Suprapubic skin (tissue), 4 donors: ENCODE data around the gene TBC1D4. TPM values are rescaled to one million over a fixed set of nuclear protein-coding genes. Genes with fewer than 3 reads are reported as not detected.

ENCODE experiments used
- DNase-seq, 2 donors: peaks; one replicate each; pipeline ENCODE4 v3.0.0-alpha.2; 2019; ENCODE audit warnings: low spot score in 2 of 2
- H3K27ac ChIP-seq: fragments of 200-600 bp; sonication (generic); one replicate; pipeline ENCODE4 v1.5.1; 2019
- H3K27me3 ChIP-seq: fragments of 200-600 bp; sonication (generic); one replicate; pipeline ENCODE4 v1.5.1; 2019
- H3K36me3 ChIP-seq: fragments of 200-600 bp; sonication (generic); one replicate; pipeline ENCODE4 v1.5.1; 2019
- H3K4me1 ChIP-seq: fragments of 200-600 bp; sonication (generic); one replicate; pipeline ENCODE4 v1.5.1; 2019
- H3K4me3 ChIP-seq: fragments of 200-600 bp; sonication (generic); one replicate; pipeline ENCODE4 v1.5.1; 2019; ENCODE audit warnings: mild to moderate bottlenecking
- H3K9me3 ChIP-seq: fragments of 200-600 bp; sonication (generic); one replicate; pipeline ENCODE4 v1.5.1; 2019
- EP300 ChIP-seq: sonication (generic); formaldehyde crosslinking; IDR thresholded peaks from one replicate; pipeline ENCODE4 v1.6.1; 2017; ENCODE audit warnings: antibody characterized with exemption
- POLR2A ChIP-seq, 2 donors: fragments of 450-650 bp; IDR thresholded peaks; one replicate each; pipeline ENCODE4 v1.6.1; 2017; ENCODE audit warnings: antibody characterized with exemption in 2 of 2, mild to moderate bottlenecking in 2 of 2, moderate library complexity in 2 of 2
- POLR2AphosphoS5 ChIP-seq, 3 donors: sonication (generic); formaldehyde crosslinking; IDR thresholded peaks; one replicate each; pipeline ENCODE4 v1.6.1; 2017; ENCODE audit warnings: antibody characterized with exemption in 3 of 3
- WGBS: methylation state at CpG from one replicate; pipeline ENCODE4 v1.1.5; 2018; 5-methylcytosine and 5-hydroxymethylcytosine counted together
- total RNA-seq, 4 donors: library from RNA; depleted of rRNA; stranded (reverse); fragments of >200 nt; gene quantifications; one replicate each; pipeline ENCODE4 v1.1.0, GENCODE V29; 2016
- TF ChIP-seq, protein P1 (sequence below), 2 donors: fragments of 200-600 bp in 1 of 2; fragments of 450-650 bp in 1 of 2; sonication (generic) in 1 of 2; IDR thresholded peaks; one replicate each; pipeline ENCODE4 v1.5.1; 2016 to 2019; ENCODE audit warnings: antibody characterized with exemption in 2 of 2, mild to moderate bottlenecking in 1 of 2, moderate library complexity in 1 of 2

TBC1D4 gene
- total RNA-seq, 4 donors from 2014 or later, result 54.3 to 110 (median 72.7) TPM

DNA sequence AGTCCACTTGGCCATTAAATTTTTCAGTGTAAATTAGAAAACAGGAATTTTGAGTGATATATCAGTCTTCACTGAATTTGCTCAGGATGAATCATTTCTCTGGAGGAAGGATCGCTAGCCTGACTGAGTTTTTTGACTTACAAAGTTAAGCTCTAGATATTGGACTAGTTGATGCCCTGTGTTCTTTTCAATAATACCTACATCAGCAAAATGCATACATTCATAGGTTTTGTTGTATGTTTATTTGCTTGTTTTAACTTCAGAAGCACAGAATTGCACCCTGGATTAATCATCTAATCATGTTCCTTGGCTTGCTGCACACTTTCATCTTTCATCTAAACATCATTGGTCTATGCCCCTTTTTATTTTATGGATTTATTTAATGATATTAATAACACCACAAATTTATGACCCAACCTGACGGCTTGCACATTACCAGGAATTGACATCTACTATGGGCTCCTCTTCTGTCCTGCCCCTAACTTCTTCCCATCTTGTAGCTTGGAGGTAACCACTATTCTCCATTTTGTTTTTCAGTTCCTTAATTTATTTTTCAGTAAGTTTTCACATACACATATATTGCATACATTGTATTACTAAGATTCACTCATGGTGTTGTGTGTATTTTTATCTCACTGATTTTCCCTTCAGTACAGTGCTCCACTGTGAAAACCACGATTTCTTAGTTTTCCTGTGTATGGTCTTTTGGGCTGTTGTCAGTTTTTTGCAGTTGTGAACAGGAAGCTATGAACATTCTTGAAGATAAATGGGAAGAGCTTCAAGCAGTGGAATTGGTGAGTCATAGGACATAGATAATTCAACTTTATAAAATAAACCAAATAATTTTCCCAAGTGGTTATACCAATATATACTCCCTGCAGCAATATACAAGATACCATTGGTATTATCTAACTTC is 32.4 kb upstream of the TBC1D4 start:
- no peak for DNase-seq
- no peak overlapping the region for H3K4me3 ChIP-seq
- no peaks in the 10 kb centered on the region for H3K4me1 ChIP-seq
- H3K27me3 ChIP-seq, result no peaks in the 10 kb centered on the region
- H3K27ac ChIP-seq, result no peak overlapping the region
- 89% methylated on average over 3 of the region's 3 CpGs for WGBS
- TF ChIP-seq, protein P1, sequence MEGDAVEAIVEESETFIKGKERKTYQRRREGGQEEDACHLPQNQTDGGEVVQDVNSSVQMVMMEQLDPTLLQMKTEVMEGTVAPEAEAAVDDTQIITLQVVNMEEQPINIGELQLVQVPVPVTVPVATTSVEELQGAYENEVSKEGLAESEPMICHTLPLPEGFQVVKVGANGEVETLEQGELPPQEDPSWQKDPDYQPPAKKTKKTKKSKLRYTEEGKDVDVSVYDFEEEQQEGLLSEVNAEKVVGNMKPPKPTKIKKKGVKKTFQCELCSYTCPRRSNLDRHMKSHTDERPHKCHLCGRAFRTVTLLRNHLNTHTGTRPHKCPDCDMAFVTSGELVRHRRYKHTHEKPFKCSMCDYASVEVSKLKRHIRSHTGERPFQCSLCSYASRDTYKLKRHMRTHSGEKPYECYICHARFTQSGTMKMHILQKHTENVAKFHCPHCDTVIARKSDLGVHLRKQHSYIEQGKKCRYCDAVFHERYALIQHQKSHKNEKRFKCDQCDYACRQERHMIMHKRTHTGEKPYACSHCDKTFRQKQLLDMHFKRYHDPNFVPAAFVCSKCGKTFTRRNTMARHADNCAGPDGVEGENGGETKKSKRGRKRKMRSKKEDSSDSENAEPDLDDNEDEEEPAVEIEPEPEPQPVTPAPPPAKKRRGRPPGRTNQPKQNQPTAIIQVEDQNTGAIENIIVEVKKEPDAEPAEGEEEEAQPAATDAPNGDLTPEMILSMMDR (IDR thresholded peaks at IDR 0.05), result no peak
- TF ChIP-seq POLR2AphosphoS5 (IDR thresholded peaks at IDR 0.05) (no peak), EP300 (no peak), POLR2A (IDR thresholded peaks at IDR 0.05) (no peak)
- H3K9me3 ChIP-seq, result no peaks in the 10 kb centered on the region
- H3K36me3 ChIP-seq, result no peaks in the 10 kb centered on the region

DNA sequence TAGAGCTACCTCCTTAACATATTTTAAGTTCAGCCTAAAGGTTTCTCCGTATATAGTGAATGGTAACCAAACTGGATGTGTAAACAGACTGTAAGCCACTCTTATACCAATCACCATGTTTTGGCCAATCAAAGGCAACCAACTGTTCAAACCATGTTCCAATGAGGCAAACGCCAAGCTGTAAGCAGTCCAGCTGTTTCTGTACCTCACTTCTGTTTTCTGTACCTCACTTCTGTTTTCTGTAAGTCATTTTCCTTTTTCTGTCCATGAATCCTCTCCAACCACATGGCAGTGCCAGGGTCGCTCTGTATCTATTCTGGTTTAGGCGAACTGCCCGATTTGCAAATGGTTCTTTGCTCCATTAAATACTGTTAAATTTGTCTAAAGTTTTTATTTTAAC is 31.3 kb upstream of the TBC1D4 start:
- no peak overlapping the region for H3K27ac ChIP-seq
- TF ChIP-seq POLR2AphosphoS5 (IDR thresholded peaks at IDR 0.05) (no peak), EP300 (no peak)
- no peaks in the 10 kb centered on the region for H3K9me3 ChIP-seq
- H3K27me3 ChIP-seq, result no peaks in the 10 kb centered on the region
- WGBS, result 89% methylated on average over 5 of the region's 5 CpGs
- DNase-seq, result no peak
- H3K36me3 ChIP-seq, result no peaks in the 10 kb centered on the region
- no peak overlapping the region for H3K4me3 ChIP-seq
- no peaks in the 10 kb centered on the region for H3K4me1 ChIP-seq

DNA sequence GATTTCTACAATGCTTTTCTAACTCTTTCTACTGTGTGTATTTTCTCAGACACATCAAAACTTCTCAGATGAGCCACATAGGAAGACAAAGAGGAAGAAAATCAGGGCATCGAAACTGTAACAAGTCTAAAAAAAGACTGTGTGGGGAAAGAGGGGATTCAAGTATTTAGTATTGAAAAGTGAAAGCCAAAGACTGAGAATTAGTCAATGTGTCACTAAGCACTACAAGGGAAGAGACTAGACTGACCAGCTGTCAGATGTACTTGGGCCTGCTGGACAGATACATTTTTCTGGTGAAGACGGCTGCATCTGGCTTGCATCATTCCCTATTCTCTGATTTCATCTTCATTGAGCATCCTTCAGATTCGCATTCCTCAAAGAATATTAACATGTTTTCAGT is 30.3 kb upstream of the TBC1D4 start:
- H3K9me3 ChIP-seq, result no peaks in the 10 kb centered on the region
- no peak for DNase-seq
- no peak overlapping the region for H3K27ac ChIP-seq
- no peaks in the 10 kb centered on the region for H3K36me3 ChIP-seq
- no peak overlapping the region for H3K4me3 ChIP-seq
- no peaks in the 10 kb centered on the region for H3K27me3 ChIP-seq
- H3K4me1 ChIP-seq, result no peaks in the 10 kb centered on the region
- WGBS, result 76% methylated on average over 3 of the region's 3 CpGs
- TF ChIP-seq POLR2AphosphoS5 (IDR thresholded peaks at IDR 0.05) (no peak), POLR2A (IDR thresholded peaks at IDR 0.05) (no peak), EP300 (no peak)
- TF ChIP-seq, protein P1 (IDR thresholded peaks at IDR 0.05), result no peak

DNA sequence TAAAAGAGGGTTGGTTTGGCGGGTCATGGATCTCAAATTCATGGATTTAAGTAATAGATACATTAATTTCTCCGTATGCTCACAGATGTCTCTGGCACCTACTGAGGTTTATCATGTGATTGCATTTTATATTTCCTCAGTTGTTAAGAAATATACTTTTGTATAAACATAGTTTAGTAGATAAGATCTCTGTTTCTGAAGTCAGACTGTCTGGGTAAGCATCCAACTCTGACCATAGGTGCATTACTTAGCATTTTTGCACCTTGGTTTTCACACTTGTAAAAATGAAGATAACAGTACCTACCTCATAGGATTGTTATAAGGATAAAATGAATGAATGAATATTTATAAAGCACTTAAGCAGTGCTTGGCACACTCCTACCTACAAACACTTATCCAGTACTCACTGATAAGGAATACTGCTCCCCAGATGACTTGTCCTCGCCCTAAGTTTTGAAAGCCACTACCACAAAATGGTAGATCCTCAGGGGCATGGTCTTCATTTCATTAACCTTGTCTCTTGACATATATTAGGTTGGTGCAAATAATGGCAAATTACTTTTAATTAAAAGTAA is 29.2 kb upstream of the TBC1D4 start:
- no peak overlapping the region for H3K4me3 ChIP-seq
- H3K36me3 ChIP-seq, result no peaks in the 10 kb centered on the region
- TF ChIP-seq, protein P1 (IDR thresholded peaks at IDR 0.05), result no peak
- TF ChIP-seq POLR2A (IDR thresholded peaks at IDR 0.05), result no peak
- TF ChIP-seq EP300, result no peak
- no peak for TF ChIP-seq POLR2AphosphoS5 (IDR thresholded peaks at IDR 0.05)
- H3K4me1 ChIP-seq, result no peaks in the 10 kb centered on the region
- no peak overlapping the region for H3K27ac ChIP-seq
- H3K9me3 ChIP-seq, result no peaks in the 10 kb centered on the region
- H3K27me3 ChIP-seq, result no peaks in the 10 kb centered on the region
- DNase-seq, result no peak
- WGBS, result 93% methylated on average over 3 of the region's 3 CpGs

DNA sequence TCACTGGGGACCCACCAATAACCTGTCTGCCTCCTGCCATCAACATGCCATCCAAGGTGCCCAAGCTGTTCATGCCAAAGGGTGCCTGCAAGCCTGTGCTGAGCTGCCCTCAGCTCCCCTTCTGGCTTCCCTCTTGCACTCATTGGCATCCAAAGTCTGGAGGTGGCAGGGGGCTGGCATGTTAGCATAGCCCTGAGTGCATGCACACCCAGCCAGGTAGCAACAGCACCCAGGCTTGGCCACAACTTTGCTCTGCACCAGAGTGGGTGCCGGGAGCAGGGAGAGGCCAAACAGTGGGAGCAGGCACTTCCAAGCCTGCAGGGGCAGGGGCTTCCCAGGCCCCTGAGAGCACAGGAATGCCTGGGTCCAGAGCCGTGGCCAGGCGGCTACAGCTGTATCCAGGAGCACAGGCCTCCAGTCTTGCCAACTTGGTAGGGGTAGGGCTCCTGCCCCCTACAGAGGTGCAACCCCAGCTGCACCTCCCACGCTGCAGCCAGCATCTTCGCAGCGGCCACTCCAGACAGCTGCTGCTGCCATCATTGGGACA is 26.1 kb upstream of the TBC1D4 start:
- Histone ChIP-seq H3K27ac (no peak overlapping the region), H3K4me3 (no peak overlapping the region), H3K9me3 (no peaks in the 10 kb centered on the region), H3K27me3 (no peaks in the 10 kb centered on the region), H3K36me3 (no peaks in the 10 kb centered on the region), H3K4me1 (no peaks in the 10 kb centered on the region)
- 96% methylated on average over 6 of the region's 6 CpGs for WGBS
- TF ChIP-seq POLR2AphosphoS5 (IDR thresholded peaks at IDR 0.05) (no peak), EP300 (no peak), POLR2A (IDR thresholded peaks at IDR 0.05) (no peak)
- TF ChIP-seq, protein P1 (IDR thresholded peaks at IDR 0.05), result no peak
- no peak for DNase-seq
